ENCODE results near the gene LETM1. TPM values are rescaled to one million over a fixed set of nuclear protein-coding genes. Genes with fewer than 3 reads are reported as not detected.

LETM1 gene
- total RNA-seq, 1 experiment from 2014 or later = 67.3 TPM

DNA sequence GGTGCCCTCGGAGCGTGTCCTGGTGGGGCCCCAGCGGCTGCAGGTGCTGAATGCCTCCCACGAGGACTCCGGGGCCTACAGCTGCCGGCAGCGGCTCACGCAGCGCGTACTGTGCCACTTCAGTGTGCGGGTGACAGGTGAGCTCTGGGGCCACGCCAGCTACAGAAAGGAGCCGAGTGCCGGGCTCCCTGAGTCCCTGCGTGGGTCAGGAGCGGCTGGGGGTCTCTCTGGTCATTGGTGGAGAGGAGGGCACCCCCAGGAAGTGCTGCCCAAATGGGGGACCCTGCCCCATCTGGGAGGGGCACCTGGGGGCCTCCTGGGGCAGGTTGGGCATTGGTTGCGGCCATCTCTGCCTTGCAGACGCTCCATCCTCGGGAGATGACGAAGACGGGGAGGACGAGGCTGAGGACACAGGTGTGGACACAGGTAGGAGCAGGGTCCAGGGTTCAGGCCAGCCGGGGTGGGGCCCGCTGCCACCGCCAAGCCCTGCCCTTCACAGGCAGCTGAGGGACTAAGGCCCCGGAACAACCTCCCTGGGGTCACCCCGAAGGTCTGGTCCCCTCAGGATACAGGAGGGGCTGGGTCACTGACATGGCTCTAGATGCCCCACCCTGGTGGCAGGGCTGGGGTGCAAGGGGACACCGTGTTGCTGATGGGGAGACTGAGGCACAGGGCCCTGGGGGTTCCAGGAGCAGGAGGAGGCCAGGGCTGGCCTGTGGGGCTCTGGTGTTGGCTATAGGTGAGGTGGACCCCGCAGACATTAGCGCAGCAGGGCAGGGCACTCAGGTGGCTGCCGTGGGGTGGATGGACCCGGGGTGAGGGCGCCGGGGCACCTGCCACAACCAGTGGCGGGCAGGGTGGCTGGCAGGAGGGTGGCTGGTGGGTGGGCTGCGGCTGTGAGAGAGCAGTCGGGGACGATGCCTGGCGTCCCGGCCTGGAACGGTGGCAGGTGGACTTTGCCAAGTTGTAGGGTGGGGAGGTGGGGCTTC is 56.3 kb downstream of the LETM1 start:
- H3K9me2 ChIP-seq (ENCODE audit: insufficient read depth) = no peaks in the 10 kb centered on the region
- H3K36me3 ChIP-seq (ENCODE audit: control insufficient read depth in 1 of 2, insufficient read depth in 2 of 2, low read length in 2 of 2) = peaks cover 0 to 4% of the 10 kb centered on the region in 2 experiments; a peak in 1 of 4 replicates
- no peaks in the 10 kb centered on the region for H3K9me3 ChIP-seq (ENCODE audit: control insufficient read depth in 1 of 2, insufficient read depth in 1 of 2, low read depth in 1 of 2, low read length in 2 of 2)
- no peak overlapping the region for H3K27ac ChIP-seq (ENCODE audit: low read depth, low read length)
- no peaks in the 10 kb centered on the region for H3K27me3 ChIP-seq (ENCODE audit: insufficient read depth, low read length)
- no TSS peak for BruUV-seq (replicated peaks)
- H2AFZ ChIP-seq (ENCODE audit: low read depth, low read length, poor library complexity, severe bottlenecking) = no peak overlapping the region
- no peak overlapping the region for H3K4me3 ChIP-seq (replicated peaks in 1 of 2; ENCODE audit: low read depth in 1 of 2, low read length in 2 of 2)
- intact Hi-C loops (cut with micrococcal nuclease) = no loop called here
- no peak for DNase-seq (ENCODE audit: low read depth, low spot score)
- no peaks in the 10 kb centered on the region for H4K20me1 ChIP-seq (ENCODE audit: insufficient read depth)
- ChIA-PET CTCF (no interaction called here), POLR2A (no interaction called here), RAD21 (ENCODE audit: low non-redundant PET in 1 of 2, low total read pairs in 2 of 2, uncharacterized antibody in 2 of 2, unreplicated experiment in 2 of 2) (interaction anchor here in 1 of 2 experiments (0.9 kb wide), 1 partner anchor 10 kb away, joined by 5 read pairs; no protein-coding TSS in a partner anchor)
- no peak overlapping the region for H3K4me2 ChIP-seq (ENCODE audit: low read length)
- peaks cover 6 to 14% of the 10 kb centered on the region in 2 experiments; a peak in 3 of 4 replicates for H3K4me1 ChIP-seq (ENCODE audit: control insufficient read depth in 1 of 2, insufficient read depth in 2 of 2, low read length in 2 of 2)
- peaks cover 15% of the 10 kb centered on the region; the same call in 1 of the 2 replicates for H3K79me2 ChIP-seq (ENCODE audit: insufficient read depth, low read length)
- no peak overlapping the region for H3K9ac ChIP-seq (ENCODE audit: low read length)
- no peak for TF ChIP-seq EGR1 (IDR thresholded peaks at IDR 0.05; ENCODE audit: low read depth)
- TF ChIP-seq, protein P1, sequence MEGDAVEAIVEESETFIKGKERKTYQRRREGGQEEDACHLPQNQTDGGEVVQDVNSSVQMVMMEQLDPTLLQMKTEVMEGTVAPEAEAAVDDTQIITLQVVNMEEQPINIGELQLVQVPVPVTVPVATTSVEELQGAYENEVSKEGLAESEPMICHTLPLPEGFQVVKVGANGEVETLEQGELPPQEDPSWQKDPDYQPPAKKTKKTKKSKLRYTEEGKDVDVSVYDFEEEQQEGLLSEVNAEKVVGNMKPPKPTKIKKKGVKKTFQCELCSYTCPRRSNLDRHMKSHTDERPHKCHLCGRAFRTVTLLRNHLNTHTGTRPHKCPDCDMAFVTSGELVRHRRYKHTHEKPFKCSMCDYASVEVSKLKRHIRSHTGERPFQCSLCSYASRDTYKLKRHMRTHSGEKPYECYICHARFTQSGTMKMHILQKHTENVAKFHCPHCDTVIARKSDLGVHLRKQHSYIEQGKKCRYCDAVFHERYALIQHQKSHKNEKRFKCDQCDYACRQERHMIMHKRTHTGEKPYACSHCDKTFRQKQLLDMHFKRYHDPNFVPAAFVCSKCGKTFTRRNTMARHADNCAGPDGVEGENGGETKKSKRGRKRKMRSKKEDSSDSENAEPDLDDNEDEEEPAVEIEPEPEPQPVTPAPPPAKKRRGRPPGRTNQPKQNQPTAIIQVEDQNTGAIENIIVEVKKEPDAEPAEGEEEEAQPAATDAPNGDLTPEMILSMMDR (IDR thresholded peaks at IDR 0.05 in 2 of 3, conservative IDR thresholded peaks at IDR 0.05 in 1 of 3; ENCODE audit: borderline replicate concordance in 1 of 3, insufficient read depth in 1 of 3, low read depth in 2 of 3, low read length in 2 of 3) = no peak
- TF ChIP-seq CEBPB (IDR thresholded peaks at IDR 0.05; ENCODE audit: low read depth) = no peak
- TF ChIP-seq ZNF274 (IDR thresholded peaks at IDR 0.05; ENCODE audit: low read depth, low read length) = no peak
- no peak for TF ChIP-seq SRF (IDR thresholded peaks at IDR 0.05; ENCODE audit: low read depth)
- no peak for TF ChIP-seq POLR2A (IDR thresholded peaks at IDR 0.05; ENCODE audit: borderline replicate concordance, extremely low read depth, insufficient read depth, insufficient read length)
- TF ChIP-seq SP1 (IDR thresholded peaks at IDR 0.05; ENCODE audit: low read depth) = no peak
- TF ChIP-seq SIN3A (IDR thresholded peaks at IDR 0.05; ENCODE audit: low read depth) = no peak
- no peak for TF ChIP-seq ATF3 (IDR thresholded peaks at IDR 0.05)
- no peak for TF ChIP-seq CBX3 (IDR thresholded peaks at IDR 0.05; ENCODE audit: low read depth)
- TF ChIP-seq ZFX (IDR thresholded peaks at IDR 0.05) = no peak
- no peak for TF ChIP-seq EZH2 (IDR thresholded peaks at IDR 0.05)
- TF ChIP-seq, protein P2, sequence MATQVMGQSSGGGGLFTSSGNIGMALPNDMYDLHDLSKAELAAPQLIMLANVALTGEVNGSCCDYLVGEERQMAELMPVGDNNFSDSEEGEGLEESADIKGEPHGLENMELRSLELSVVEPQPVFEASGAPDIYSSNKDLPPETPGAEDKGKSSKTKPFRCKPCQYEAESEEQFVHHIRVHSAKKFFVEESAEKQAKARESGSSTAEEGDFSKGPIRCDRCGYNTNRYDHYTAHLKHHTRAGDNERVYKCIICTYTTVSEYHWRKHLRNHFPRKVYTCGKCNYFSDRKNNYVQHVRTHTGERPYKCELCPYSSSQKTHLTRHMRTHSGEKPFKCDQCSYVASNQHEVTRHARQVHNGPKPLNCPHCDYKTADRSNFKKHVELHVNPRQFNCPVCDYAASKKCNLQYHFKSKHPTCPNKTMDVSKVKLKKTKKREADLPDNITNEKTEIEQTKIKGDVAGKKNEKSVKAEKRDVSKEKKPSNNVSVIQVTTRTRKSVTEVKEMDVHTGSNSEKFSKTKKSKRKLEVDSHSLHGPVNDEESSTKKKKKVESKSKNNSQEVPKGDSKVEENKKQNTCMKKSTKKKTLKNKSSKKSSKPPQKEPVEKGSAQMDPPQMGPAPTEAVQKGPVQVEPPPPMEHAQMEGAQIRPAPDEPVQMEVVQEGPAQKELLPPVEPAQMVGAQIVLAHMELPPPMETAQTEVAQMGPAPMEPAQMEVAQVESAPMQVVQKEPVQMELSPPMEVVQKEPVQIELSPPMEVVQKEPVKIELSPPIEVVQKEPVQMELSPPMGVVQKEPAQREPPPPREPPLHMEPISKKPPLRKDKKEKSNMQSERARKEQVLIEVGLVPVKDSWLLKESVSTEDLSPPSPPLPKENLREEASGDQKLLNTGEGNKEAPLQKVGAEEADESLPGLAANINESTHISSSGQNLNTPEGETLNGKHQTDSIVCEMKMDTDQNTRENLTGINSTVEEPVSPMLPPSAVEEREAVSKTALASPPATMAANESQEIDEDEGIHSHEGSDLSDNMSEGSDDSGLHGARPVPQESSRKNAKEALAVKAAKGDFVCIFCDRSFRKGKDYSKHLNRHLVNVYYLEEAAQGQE (IDR thresholded peaks at IDR 0.05; ENCODE audit: low read depth) = no peak
- TF ChIP-seq RAD21 (IDR thresholded peaks at IDR 0.05; ENCODE audit: low read depth) = no peak
- TF ChIP-seq POLR2AphosphoS5 (IDR thresholded peaks at IDR 0.05; ENCODE audit: low read depth, low read length) = no peak
- no peak for ATAC-seq
